Skeletal muscle satellite cell (primary cell): ENCODE measurements around the gene SGCD.
A peak's percentile ranks its signal among the peaks of the same experiment; 100 is the strongest.

Experiments used
- H3K27me3 ChIP-seq: 2 replicates; pipeline ENCODE4 v1.7.0; 2013; ENCODE audit warnings: low read length; ENCODE audit not compliant: control insufficient read depth, insufficient read depth
- H3K36me3 ChIP-seq: 2 replicates; pipeline ENCODE4 v1.7.0; 2013; ENCODE audit warnings: mild to moderate bottlenecking, control low read depth, low read length; ENCODE audit not compliant: insufficient read depth
- H3K4me1 ChIP-seq: 2 replicates; pipeline ENCODE4 v1.7.0; 2013; ENCODE audit warnings: low read length; ENCODE audit not compliant: control insufficient read depth, insufficient read depth
- H3K4me2 ChIP-seq: 2 replicates; pipeline ENCODE4 v1.7.0; 2013; ENCODE audit warnings: mild to moderate bottlenecking, low read length
- H3K4me3 ChIP-seq: 2 replicates; pipeline ENCODE4 v1.7.0; 2013; ENCODE audit warnings: low read length
- H3K9ac ChIP-seq: 2 replicates; pipeline ENCODE4 v1.7.0; 2013; ENCODE audit warnings: mild to moderate bottlenecking, low read depth, low read length, moderate library complexity
- H3K9me3 ChIP-seq: replicated peaks from 2 replicates; pipeline ENCODE4 v1.7.0; 2013; ENCODE audit warnings: mild to moderate bottlenecking, control low read depth, low read length

SGCD gene

GRCh38 chr5:156361436-156362109, 34.6 kb downstream of the SGCD start:
- Histone ChIP-seq H3K4me2 (no peak overlapping the region), H3K27me3 (no peaks in the 10 kb centered on the region), H3K4me3 (no peak overlapping the region), H3K9me3 (no peaks in the 10 kb centered on the region), H3K9ac (no peak overlapping the region), H3K36me3 (no peaks in the 10 kb centered on the region), H3K4me1 (peaks cover 39% of the 10 kb centered on the region)

GRCh38 chr5:156363861-156364260, 36.9 kb downstream of the SGCD start:
- H3K9ac ChIP-seq = no peak overlapping the region

GRCh38 chr5:156366521-156366920, 39.6 kb downstream of the SGCD start:
- Histone ChIP-seq H3K9ac (no peak overlapping the region), H3K36me3 (no peaks in the 10 kb centered on the region), H3K4me1 (peaks cover 24% of the 10 kb centered on the region), H3K9me3 (no peaks in the 10 kb centered on the region), H3K4me3 (no peak overlapping the region), H3K27me3 (no peaks in the 10 kb centered on the region), H3K4me2 (no peak overlapping the region)

More at GRCh38 chr5:156363861-156364260, 36.9 kb downstream of the SGCD start:
- H3K27me3 ChIP-seq = no peaks in the 10 kb centered on the region
- no peak overlapping the region for H3K4me3 ChIP-seq
- no peaks in the 10 kb centered on the region for H3K9me3 ChIP-seq
- peaks cover 48% of the 10 kb centered on the region for H3K4me1 ChIP-seq
- H3K36me3 ChIP-seq = no peaks in the 10 kb centered on the region
- no peak overlapping the region for H3K4me2 ChIP-seq

GRCh38 chr5:156367597-156367996, 40.6 kb downstream of the SGCD start:
- H3K4me1 ChIP-seq = peaks cover 21% of the 10 kb centered on the region
- H3K4me2 ChIP-seq = no peak overlapping the region
- no peaks in the 10 kb centered on the region for H3K36me3 ChIP-seq
- no peaks in the 10 kb centered on the region for H3K27me3 ChIP-seq
- no peaks in the 10 kb centered on the region for H3K9me3 ChIP-seq
- H3K9ac ChIP-seq = no peak overlapping the region
- no peak overlapping the region for H3K4me3 ChIP-seq

- Histone ChIP-seq H3K36me3 (no peaks in the 10 kb centered on the region), H3K9me3 (no peaks in the 10 kb centered on the region), H3K4me1 (peaks cover 9% of the 10 kb centered on the region), H3K4me2 (no peak overlapping the region), H3K27me3 (no peaks in the 10 kb centered on the region), H3K4me3 (no peak overlapping the region), H3K9ac (no peak overlapping the region)
Measured at GRCh38 chr5:156375895-156376495, 49.0 kb downstream of the SGCD start.

GRCh38 chr5:156376751-156377150, 49.8 kb downstream of the SGCD start:
- Histone ChIP-seq H3K9ac (no peak overlapping the region), H3K9me3 (no peaks in the 10 kb centered on the region), H3K36me3 (no peaks in the 10 kb centered on the region), H3K4me1 (peaks cover 14% of the 10 kb centered on the region), H3K4me2 (no peak overlapping the region), H3K27me3 (no peaks in the 10 kb centered on the region), H3K4me3 (no peak overlapping the region)

- Histone ChIP-seq H3K36me3 (no peaks in the 10 kb centered on the region), H3K4me3 (no peak overlapping the region), H3K4me1 (peaks cover 18% of the 10 kb centered on the region), H3K9me3 (no peaks in the 10 kb centered on the region), H3K4me2 (no peak overlapping the region), H3K27me3 (no peaks in the 10 kb centered on the region), H3K9ac (no peak overlapping the region)
Measured at GRCh38 chr5:156378159-156378558, 51.2 kb downstream of the SGCD start.

GRCh38 chr5:156379206-156379605, 52.2 kb downstream of the SGCD start:
- H3K9ac ChIP-seq = no peak overlapping the region
- no peaks in the 10 kb centered on the region for H3K27me3 ChIP-seq
- no peaks in the 10 kb centered on the region for H3K9me3 ChIP-seq
- H3K4me3 ChIP-seq = no peak overlapping the region
- H3K36me3 ChIP-seq = no peaks in the 10 kb centered on the region
- no peak overlapping the region for H3K4me2 ChIP-seq
- peaks cover 28% of the 10 kb centered on the region for H3K4me1 ChIP-seq

GRCh38 chr5:156380848-156381247, 53.9 kb downstream of the SGCD start:
- H3K27me3 ChIP-seq = no peaks in the 10 kb centered on the region
- no peak overlapping the region for H3K4me3 ChIP-seq
- H3K9me3 ChIP-seq = no peaks in the 10 kb centered on the region
- H3K9ac ChIP-seq = peak overlapping the region; percentile 9
- H3K36me3 ChIP-seq = no peaks in the 10 kb centered on the region
- no peak overlapping the region for H3K4me2 ChIP-seq
- H3K4me1 ChIP-seq = peaks cover 29% of the 10 kb centered on the region

GRCh38 chr5:156383510-156384265, 56.7 kb downstream of the SGCD start:
- Histone ChIP-seq H3K36me3 (no peaks in the 10 kb centered on the region), H3K4me1 (peaks cover 29% of the 10 kb centered on the region), H3K9me3 (no peaks in the 10 kb centered on the region), H3K4me3 (peak overlapping the region; percentile 14), H3K4me2 (peak overlapping the region; percentile 4), H3K27me3 (no peaks in the 10 kb centered on the region), H3K9ac (no peak overlapping the region)

- no peak overlapping the region for H3K4me2 ChIP-seq
- peaks cover 25% of the 10 kb centered on the region for H3K4me1 ChIP-seq
- no peak overlapping the region for H3K9ac ChIP-seq
- no peaks in the 10 kb centered on the region for H3K27me3 ChIP-seq
- no peak overlapping the region for H3K4me3 ChIP-seq
- no peaks in the 10 kb centered on the region for H3K36me3 ChIP-seq
- no peaks in the 10 kb centered on the region for H3K9me3 ChIP-seq
Measured at GRCh38 chr5:156385416-156385815, 58.5 kb downstream of the SGCD start.
